Posterior vena cava (tissue), 2 donors: ENCODE measurements around the gene ALDH1A3. TPM values are rescaled to one million over a fixed set of nuclear protein-coding genes. Genes with fewer than 3 reads are reported as not detected.
A peak's percentile ranks its signal among the peaks of the same experiment; 100 is the strongest.

ENCODE experiments used
- DNase-seq: peaks from one replicate; pipeline ENCODE4 v3.0.0-alpha.2; 2020; ENCODE audit warnings: low spot score
- intact Hi-C, 2 donors: fragments of 100-400 bp; cut with DNase I; formaldehyde crosslinking; loops; one replicate each; pipeline versions ENCODE4 v1.14.1 to v1.14.2; 2022 to 2023
- total RNA-seq, 2 donors: library from RNA; stranded (reverse); fragmentation: NEBNext Ultra II Directional; extraction: Animal tissue kit (Norgen Biotek cat#: 25700); gene quantifications; one replicate each; pipeline ENCODE4 v1.2.1, GENCODE V29; 2021
- donor health status: DM: yes; HTN: yes; CAD: no.
- donor health status: DM: yes; HTN: yes; CAD: no.

The ALDH1A3 gene
- total RNA-seq, 2 donors from 2014 or later, result 26.6 to 29.9 TPM

DNA sequence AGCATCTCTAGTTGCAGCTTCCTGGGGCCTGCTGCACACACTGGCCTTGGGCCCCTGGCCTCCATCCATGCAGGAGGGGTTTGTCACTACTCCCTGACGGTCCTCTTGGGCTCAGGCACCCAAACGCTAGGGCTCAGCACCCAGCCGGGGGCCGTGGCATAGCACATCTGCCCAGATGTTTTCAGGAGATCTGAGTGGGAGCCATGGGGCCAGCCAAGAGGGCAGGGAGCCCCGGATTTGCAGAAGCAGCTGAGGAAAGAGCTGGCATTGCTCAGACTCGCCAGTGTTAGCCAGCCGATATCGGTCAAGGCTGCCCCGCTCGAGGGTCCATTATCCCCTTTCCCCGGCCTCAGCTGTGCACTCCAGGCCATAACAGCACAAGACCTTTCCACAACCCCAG lies 1.5 kb upstream of the ALDH1A3 start:
- intact Hi-C loops, result no loop called here
- DNase-seq, result no peak

DNA sequence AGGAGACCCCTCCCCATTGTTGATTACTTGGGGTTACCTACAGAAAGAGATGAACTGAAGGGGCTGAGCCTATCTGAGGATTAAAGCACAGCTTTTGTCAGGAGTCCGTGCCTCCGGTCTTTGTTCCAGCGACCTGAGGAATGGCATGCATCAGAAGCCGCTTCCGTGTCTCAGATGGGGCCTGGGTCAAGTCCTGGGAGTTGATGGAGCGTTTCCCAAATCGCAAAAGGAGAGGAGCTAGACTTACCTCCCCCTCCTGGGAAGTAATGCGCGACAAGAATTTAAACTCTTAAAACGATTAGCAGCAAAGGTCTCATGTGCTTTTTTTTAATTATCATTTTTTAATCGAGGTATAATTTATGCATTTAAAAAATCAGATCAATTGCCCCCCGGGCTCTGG lies 983 bp upstream of the ALDH1A3 start:
- no peak for DNase-seq
- intact Hi-C loops, result no loop called here

DNA sequence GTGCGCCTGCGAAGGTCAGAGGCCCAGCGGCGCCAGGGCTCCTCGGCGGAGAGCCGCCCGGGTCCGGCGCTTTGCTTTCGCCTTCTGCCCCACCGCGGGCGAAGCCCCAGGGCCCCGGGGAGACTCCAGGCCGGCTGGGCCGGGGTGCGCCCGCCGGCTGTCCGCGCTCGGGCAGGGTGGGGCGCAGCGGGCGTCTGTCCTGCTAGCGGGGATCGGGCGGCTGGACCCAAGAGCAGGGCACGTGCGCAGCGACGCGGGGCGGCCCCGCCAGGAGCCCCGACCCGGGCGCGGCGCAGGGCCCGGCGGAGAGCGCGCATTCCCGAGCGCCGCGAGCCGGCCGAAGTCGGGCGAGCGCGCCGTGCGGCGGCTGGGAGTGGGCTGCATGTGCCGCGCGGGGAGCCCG lies 569 bp upstream of the ALDH1A3 start:
- intact Hi-C loops, result no loop called here
- DNase-seq, result no peak

DNA sequence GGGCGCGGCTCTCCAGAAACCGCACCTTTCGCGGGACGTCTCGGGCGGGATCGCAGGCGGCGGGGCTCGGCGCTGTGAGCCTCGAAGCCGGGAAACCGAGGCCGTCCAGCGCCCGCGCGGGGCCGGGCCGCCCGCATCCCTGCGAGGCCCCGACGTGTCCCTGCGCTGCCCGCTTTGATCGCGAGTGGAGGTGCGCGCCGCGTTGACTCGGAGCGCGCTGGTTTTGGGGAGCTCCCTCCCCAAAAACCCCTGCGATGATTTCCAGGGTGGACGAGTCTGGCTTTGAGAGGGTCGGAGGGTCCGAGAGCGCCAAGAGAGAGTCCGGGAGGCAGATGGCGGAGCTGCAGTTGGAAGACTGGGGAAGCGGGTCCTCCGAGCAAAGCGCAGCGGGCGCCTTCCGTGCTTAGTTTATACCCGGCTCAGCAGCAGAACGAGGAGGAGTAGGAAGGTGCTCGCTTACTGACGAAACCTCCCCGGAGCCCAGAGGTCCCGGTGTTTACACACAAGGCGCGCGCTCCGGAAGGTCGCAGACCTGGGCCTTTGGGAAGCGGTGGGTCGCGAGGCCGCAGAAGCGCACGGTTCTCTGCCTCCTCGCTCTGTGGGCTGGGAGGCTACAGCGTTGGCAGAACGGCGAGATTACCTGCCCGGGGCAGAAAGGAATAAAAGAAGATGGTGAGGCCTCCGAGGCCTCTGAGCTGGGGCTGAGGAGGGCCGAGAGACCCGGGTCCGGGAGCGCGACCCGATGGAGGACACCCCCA lies 687 bp downstream of the ALDH1A3 start:
- no peak for DNase-seq
- intact Hi-C loops, result loop anchor here in 1 of 2 donors (10.0 kb wide), 1 partner anchor 246 kb away; no protein-coding TSS in a partner anchor

DNA sequence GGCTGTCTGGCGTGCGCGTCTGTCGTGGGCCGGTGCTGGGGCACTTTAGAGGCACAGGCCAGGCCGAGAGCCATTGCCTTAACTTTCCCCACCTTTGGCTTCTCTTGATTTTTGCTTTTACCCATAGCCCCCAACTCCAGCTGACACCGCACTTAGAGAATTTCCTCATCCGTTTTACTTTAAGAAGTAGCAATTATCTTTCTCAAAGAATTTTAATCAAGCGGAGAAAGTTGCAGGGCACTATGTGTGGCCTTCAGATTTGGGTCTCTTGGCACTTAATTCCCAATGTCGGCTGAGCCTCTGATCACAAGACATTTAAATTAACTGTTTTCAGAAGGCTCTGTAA lies 1.2 kb downstream of the ALDH1A3 start:
- intact Hi-C loops, result loop anchor here in 1 of 2 donors (10.0 kb wide), 1 partner anchor 246 kb away; no protein-coding TSS in a partner anchor
- no peak for DNase-seq

DNA sequence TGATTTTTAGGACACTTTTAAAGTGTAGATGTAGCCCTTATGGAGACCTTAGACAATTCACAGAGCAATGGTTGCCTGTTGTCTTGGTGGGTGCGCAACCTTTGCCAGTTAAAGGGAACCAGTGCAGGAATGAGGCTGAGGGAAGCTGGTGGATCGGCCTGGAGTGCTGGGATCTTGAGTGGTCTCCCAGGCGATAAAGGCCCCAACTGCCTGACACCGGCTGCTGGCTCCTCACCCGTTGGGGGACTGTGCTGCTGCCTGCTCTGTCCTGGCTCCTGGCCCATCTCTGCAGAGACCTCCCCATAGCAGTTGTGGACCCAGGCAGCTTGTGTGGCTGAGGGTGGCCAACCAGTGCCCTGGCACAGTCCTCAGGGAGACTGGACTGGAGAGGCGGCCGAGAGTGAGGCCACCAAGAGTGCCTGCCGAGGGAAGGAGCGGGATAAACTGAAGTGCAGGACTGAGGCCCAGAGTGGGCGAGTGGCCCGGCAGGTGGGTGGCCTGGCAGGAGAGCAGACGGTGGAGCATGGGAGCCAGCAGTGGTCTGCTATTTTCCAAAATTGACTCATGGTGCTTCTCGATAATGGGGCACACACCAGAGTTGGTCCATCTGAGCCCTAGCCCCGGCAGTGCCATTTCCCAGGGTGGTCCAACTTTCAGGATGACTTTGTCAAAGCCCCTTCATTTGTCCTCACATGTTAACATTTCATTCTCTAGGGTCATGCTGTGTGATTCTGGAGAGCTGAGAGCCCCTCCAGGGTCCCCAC lies 2.1 kb downstream of the ALDH1A3 start:
- intact Hi-C loops, result loop anchor here in 1 of 2 donors (10.0 kb wide), 1 partner anchor 247 kb away; no protein-coding TSS in a partner anchor
- DNase-seq, result no peak

DNA sequence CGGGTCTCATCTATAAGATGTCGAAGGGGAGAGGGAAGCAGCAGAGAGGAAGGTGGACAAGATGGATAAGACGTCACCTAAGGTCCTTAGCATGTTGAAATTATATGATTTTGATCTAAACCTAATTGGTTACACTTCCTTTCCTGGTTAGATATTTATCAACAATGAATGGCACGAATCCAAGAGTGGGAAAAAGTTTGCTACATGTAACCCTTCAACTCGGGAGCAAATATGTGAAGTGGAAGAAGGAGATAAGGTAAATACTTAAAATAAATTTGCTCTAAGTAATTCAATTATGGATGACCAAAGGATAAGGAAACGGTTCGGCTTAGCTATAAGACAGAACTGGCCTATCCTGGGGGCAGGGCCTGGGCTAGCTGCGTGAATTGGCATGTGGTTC lies 5.5 kb downstream of the ALDH1A3 start:
- intact Hi-C loops, result loop anchor here in 1 of 2 donors (10.0 kb wide), 1 partner anchor 250 kb away; no protein-coding TSS in a partner anchor
- no peak for DNase-seq

DNA sequence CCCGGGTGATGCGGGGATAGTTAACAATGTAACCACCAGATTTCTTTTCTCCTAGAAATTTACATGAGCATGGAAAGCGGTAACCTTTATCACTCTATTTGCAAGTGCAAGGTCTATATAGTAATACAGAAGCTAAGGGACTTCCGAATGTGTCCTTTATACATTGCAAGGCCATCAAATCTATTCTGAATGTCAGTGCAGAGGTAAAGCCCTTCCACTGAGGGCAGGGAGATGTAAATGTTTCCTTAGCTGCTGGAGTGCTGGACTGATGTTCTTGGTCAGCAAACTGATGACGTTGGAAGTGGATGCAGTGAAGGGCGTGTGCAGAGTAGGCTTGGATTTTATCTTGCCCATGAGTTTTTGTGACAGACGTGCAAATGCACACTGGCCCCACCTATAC lies 6.2 kb downstream of the ALDH1A3 start:
- intact Hi-C loops, result loop anchor here in 1 of 2 donors (10.0 kb wide), 1 partner anchor 251 kb away; no protein-coding TSS in a partner anchor
- DNase-seq, result no peak

DNA sequence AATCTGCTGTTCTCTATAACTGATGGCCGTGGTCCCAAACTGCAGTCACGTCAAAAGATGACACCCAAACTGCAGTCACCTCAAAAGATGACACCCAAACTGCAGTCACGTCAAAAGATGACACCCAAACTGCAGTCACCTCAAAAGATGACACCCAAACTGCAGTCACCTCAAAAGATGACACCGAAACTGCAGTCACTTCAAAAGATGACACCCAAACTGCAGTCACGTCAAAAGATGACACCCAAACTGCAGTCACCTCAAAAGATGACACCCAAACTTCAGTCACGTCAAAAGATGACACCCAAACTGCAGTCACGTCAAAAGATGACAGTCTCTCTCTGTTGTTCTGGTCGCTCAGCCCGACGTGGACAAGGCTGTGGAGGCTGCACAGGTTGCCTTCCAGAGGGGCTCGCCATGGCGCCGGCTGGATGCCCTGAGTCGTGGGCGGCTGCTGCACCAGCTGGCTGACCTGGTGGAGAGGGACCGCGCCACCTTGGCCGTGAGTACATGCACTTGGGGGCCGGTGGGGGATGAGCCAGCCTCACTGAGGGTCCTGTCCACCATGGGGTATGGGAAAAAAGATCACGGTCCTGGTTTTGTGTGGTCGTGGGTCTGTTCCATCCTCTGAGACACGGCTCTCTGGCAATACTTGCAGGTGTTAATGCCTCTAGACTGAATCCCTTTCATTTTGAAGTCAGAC lies 7.7 kb downstream of the ALDH1A3 start:
- peak; percentile 78 for DNase-seq
- intact Hi-C loops, result loop anchor here in 1 of 2 donors (10.0 kb wide), 1 partner anchor 253 kb away; no protein-coding TSS in a partner anchor

DNA sequence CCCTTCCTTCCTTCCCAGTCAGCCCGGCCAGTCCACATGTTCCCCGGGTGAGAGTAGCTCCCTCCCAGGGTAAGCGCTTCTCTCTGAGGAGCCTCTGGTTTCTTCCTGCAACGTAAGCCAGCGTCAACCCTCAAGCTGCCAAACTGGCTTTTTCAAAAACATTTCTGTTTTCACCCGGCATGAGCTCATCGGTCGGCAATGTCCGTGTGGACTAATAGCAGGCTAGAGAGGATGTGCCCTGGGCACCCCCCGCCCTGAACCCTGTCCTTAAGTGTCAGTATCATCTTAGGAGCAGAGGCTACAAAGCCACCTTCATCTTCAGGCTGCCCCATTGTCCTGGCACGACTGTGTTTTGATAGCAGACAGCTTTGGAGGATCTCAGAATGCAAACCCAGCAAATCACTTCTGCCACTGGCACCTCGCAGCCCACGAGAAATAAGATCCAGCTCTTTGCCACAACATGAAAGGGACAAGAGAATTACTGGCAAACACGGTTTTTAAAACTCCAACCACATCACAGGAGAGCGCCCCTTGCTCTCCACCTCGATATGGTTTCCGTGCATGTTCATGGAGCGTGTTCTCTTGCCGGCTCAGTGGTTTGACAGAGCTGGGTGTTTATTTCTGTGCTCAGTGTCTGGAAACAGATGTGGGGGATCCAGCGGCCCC lies 9.9 kb downstream of the ALDH1A3 start:
- DNase-seq, result peak; percentile 91
- intact Hi-C loops, result loop anchor here in 1 of 2 donors (10.0 kb wide), 1 partner anchor 255 kb away; no protein-coding TSS in a partner anchor

DNA sequence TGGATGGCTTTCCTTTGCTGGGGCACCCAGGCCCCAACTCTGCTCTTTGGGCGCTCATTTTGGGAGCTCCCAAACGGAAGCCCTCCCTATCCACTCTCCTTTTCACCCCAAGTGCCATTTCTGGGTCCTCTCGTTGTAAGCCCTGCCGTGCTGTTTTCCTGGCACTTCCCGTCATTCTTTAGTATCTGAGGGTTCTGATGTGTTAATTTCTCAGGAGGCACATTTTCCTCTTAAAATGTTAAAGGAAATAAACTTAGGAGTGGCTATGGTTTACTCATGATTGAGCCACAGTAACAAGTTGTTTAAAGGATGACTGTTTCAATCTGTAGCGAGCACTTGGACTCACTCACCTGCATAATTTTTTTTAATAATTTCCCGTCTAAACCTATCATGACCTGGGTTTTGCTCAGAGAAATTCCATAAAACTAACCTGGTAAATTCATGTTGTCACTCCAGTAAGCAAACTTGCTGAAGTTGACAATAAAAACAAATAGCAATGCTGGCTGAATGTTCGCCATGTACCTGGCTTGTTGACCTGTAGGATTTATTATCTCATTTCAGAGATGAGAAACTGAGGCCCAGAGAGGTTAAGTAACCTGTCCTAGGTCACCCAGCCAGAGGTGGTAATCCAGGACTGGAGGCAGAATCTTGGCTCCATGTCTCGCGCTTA lies 10.6 kb downstream of the ALDH1A3 start:
- DNase-seq, result no peak
- intact Hi-C loops, result no loop called here

DNA sequence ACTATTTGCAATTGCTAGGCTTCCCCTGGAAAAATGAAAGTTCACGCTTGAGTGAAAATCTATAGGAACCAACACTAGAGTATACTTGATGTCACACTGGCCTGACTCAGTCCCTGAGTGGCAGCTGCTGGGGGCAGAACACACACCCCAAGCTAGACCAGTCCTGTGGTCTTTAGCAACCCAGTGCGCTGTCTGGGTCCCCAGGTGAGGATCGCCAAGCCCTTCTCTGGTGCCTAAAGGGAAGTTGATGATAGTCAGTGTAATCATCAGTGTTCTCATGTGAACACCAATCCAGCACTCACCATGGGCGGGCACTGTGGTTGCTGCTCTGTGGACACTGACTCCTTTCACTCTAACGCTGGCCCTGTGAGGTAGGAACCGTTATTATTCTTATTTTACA lies 11.2 kb downstream of the ALDH1A3 start:
- intact Hi-C loops, result no loop called here
- DNase-seq, result peak; percentile 40

DNA sequence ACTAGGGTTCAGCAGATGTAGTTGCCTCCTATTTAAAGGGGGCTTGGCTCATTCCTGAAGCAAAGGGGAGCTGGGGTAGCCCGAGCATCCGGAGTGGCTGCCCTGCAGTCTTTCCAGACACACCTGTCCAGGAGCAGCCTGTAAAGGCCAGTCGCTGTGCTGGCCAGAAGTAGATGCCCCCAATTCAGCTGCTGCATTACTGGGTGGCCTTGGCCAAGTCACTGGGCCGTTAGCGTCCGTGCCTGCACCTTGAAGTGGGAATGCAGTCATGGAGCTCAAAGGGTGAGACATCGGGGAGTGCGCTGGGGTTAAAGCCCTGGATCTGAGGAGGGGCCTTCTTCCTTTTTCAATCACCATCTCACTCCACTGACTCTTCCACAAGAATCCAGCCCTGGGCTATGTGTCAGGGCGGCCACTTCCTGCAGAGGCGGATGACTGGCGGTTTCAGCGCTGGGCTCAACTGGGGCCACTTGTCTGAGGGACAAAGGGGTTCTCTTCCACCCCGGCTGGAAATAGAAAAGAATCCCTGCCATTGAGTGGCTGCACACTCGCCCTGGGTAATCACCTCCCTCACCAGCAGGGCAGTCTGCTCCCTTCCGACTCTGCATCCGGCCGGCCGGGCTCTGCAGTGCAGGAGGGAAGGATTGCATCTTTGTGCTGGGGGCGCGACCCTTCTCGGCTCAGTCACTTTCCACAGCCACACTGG lies 11.8 kb downstream of the ALDH1A3 start:
- DNase-seq, result peak; percentile 76
- intact Hi-C loops, result no loop called here

DNA sequence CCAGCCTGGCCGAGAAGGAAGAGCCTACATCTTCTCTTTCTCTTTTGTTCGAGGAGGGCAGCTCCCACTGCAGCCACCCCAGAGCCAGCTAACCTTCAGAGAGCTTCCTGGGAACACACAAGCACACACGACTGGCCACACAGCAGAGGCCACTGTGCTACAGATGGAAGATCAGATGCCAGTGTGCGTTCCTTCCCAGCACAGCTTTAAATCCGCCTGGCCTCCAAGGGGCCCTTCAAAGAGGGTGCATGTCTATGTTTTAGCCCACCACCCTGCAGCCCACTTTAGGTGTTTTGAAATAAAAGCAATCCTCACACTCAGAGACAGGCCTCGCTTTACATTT lies 12.4 kb downstream of the ALDH1A3 start:
- no peak for DNase-seq
- intact Hi-C loops, result no loop called here

DNA sequence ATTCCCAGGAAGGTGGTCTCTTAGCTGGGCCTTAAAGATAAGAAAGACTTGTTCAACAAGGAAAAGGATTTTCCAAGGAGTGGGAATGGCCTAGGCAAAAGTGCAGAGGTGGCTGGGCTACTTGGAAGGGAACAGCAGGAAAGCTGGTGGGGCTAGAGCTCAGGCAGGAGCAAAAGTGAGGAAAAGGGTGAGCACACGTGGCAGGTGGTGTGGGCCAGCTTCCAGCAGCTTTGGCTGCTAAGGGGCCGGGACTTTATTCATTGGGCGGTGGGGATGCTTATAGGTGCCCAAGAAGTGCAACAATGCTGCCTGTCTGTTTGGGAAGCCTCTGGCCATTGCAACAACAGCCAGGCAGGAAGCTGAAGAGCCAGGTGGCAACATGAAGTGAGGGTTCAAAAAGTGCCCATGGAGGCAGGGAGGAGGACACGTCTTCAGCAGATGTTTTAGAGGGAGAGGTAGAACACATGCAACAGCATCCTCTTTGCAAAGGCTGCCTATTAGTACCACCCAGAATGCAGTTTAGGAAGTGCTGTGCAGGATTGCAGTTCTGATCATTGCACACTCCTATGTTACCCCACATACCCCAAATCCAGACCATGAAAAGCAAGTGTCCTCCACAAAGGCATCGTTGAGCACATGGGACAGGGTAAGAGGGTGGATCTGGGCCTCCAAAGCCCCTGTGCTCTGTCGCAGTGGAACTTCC lies 13.8 kb downstream of the ALDH1A3 start:
- DNase-seq, result no peak

DNA sequence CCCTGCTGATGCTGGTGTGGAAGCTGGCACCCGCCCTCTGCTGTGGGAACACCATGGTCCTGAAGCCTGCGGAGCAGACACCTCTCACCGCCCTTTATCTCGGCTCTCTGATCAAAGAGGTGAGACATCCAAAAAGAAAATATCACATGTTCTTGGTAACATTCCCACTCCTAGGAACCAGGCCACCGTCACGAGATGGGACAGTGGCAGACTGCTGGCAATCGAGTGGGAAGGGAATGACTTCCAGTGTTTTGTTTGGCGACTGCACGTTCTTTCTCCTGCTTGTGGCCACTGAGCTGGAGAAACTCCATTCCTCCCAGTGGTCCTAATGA lies 14.3 kb downstream of the ALDH1A3 start:
- DNase-seq, result no peak
- intact Hi-C loops, result no loop called here

More for the DNA sequence above, 13.8 kb downstream of the ALDH1A3 start:
- intact Hi-C loops, result no loop called here

DNA sequence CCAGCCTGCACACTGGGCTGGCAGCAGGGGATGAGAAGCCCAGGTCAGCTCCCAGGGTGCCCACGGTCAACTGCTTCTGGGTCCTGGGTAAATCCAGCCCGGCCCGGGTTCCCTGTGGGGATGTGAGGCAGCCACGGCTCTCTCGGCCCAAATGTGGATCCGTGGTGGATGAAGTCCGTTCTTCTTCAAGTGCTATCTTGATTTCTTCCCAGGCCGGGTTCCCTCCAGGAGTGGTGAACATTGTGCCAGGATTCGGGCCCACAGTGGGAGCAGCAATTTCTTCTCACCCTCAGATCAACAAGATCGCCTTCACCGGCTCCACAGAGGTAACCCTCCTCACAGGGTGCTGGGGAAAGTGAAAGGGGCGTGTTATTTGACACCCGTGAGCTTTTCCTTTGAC lies 16.1 kb downstream of the ALDH1A3 start:
- intact Hi-C loops, result no loop called here
- DNase-seq, result no peak
